Measurements from ENCODE around the gene VSX1.

Gene VSX1

GRCh38 chr20:25063981-25064380 is 18.0 kb downstream of the VSX1 start:
- CTCF ChIA-PET: interaction anchor here (0.7 to 5.4 kb wide), 9 partner anchors 10 to 1532 kb away, joined by 3 to 70 read pairs (median 3); no protein-coding TSS in a partner anchor
- POLR2A ChIA-PET: interaction anchor here (1.4 kb wide), 1 partner anchor 327 kb away, joined by 3 read pairs; the partner anchor contains the start of gene ABHD12
- no peaks in the 10 kb centered on the region for H3K36me3 ChIP-seq (ENCODE audit: control insufficient read depth in 2 of 2, insufficient read depth in 1 of 2, low read length in 2 of 2)
- no peak overlapping the region for H3K27ac ChIP-seq (ENCODE audit: extremely low read depth, low read depth, low read length)
- no peak overlapping the region for H3K4me3 ChIP-seq (ENCODE audit: low read depth, low read length)
- no peaks in the 10 kb centered on the region for H3K4me1 ChIP-seq (ENCODE audit: control insufficient read depth, insufficient read depth, low read length)
- no peak for TF ChIP-seq SCRT2 (tag by site-specific recombination; IDR thresholded peaks at IDR 0.05)
- no peak for TF ChIP-seq INSM2 (tag by site-specific recombination; IDR thresholded peaks at IDR 0.05)
- TF ChIP-seq ZBTB20 (tag by site-specific recombination; IDR thresholded peaks at IDR 0.05): no peak
- TF ChIP-seq PRDM6 (tag by site-specific recombination; IDR thresholded peaks at IDR 0.05): no peak
- TF ChIP-seq REST (tag by site-specific recombination; IDR thresholded peaks at IDR 0.05): no peak
- no peak for TF ChIP-seq ZNF266 (tag by site-specific recombination; IDR thresholded peaks at IDR 0.05; ENCODE audit: low read depth)
- TF ChIP-seq ZNF658 (tag by site-specific recombination; IDR thresholded peaks at IDR 0.05): no peak
- TF ChIP-seq ZNF169 (tag by site-specific recombination; IDR thresholded peaks at IDR 0.05): no peak
- TF ChIP-seq ZNF529 (tag by site-specific recombination; IDR thresholded peaks at IDR 0.05; ENCODE audit: insufficient replicate concordance): no peak
- TF ChIP-seq ZNF707 (tag by site-specific recombination; IDR thresholded peaks at IDR 0.05): no peak
- TF ChIP-seq ZNF223 (tag by site-specific recombination; IDR thresholded peaks at IDR 0.05): no peak
- no peak for TF ChIP-seq BCL11B (tag by site-specific recombination; IDR thresholded peaks at IDR 0.05; ENCODE audit: low read depth)
- TF ChIP-seq ZNF184 (tag by site-specific recombination; IDR thresholded peaks at IDR 0.05): no peak
- no peak for TF ChIP-seq CTCF (tag by site-specific recombination; IDR thresholded peaks at IDR 0.05)
- no peak for TF ChIP-seq PRDM1 (tag by site-specific recombination; IDR thresholded peaks at IDR 0.05)
- no peak for TF ChIP-seq ZEB2 (tag by site-specific recombination; IDR thresholded peaks at IDR 0.05)
- H3K9me3 ChIP-seq (ENCODE audit: control insufficient read depth, insufficient read depth, low read depth, low read length): no peaks in the 10 kb centered on the region

- H3K36me3 ChIP-seq (ENCODE audit: control insufficient read depth in 2 of 2, insufficient read depth in 1 of 2, low read length in 2 of 2): no peaks in the 10 kb centered on the region
- POLR2A ChIA-PET: interaction anchor here (1.4 kb wide), 1 partner anchor 327 kb away, joined by 3 read pairs; the partner anchor contains the start of gene ABHD12
- no peaks in the 10 kb centered on the region for H3K9me3 ChIP-seq (ENCODE audit: control insufficient read depth, insufficient read depth, low read depth, low read length)
- H3K27ac ChIP-seq (ENCODE audit: extremely low read depth, low read depth, low read length): no peak overlapping the region
- no peaks in the 10 kb centered on the region for H3K4me1 ChIP-seq (ENCODE audit: control insufficient read depth, insufficient read depth, low read length)
- H3K4me3 ChIP-seq (ENCODE audit: low read depth, low read length): no peak overlapping the region
- CTCF ChIA-PET: interaction anchor here (0.7 to 5.4 kb wide), 7 partner anchors 10 to 167 kb away, joined by 3 to 70 read pairs (median 3); no protein-coding TSS in a partner anchor
- TF ChIP-seq ZBTB20 (tag by site-specific recombination; IDR thresholded peaks at IDR 0.05): no peak
- no peak for TF ChIP-seq HOXD13 (CRISPR knock-in tag; IDR thresholded peaks at IDR 0.05; ENCODE audit: borderline replicate concordance)
- TF ChIP-seq TRIM28 (IDR thresholded peaks at IDR 0.05; ENCODE audit: borderline replicate concordance, low read length): no peak
- TF ChIP-seq PRDM1 (tag by site-specific recombination; IDR thresholded peaks at IDR 0.05): no peak
- no peak for TF ChIP-seq ZNF175 (tag by site-specific recombination; IDR thresholded peaks at IDR 0.05)
- TF ChIP-seq ZNF571 (tag by site-specific recombination; IDR thresholded peaks at IDR 0.05): no peak
- TF ChIP-seq ZNF791 (tag by site-specific recombination; IDR thresholded peaks at IDR 0.05): no peak
- TF ChIP-seq ZBTB6 (tag by site-specific recombination; IDR thresholded peaks at IDR 0.05): no peak
- no peak for TF ChIP-seq INSM2 (tag by site-specific recombination; IDR thresholded peaks at IDR 0.05)
Observed at GRCh38 chr20:25063546-25063945, 18.4 kb downstream of the VSX1 start.

Data from HEK293 (cell line).